Daoy (cell line): ENCODE data around the gene FAM237B. TPM values are rescaled to one million over a fixed set of nuclear protein-coding genes. Genes with fewer than 3 reads are reported as not detected.
"Not testable (repeated sequence)": the region's sequence is repeated elsewhere in the genome, so short reads cannot be mapped to it uniquely, and the experiment has no call there.

ENCODE experiments used
- DNase-seq: peaks from one replicate; pipeline ENCODE4 v3.0.0-alpha.2; 2015; ENCODE audit warnings: low read depth
- total RNA-seq: library from RNA; depleted of rRNA; stranded (reverse); fragments of >200 nt; shearing (Covaris generic); gene quantifications from 2 replicates; pipeline ENCODE4 v1.2.3, GENCODE V29; 2014; rRNA removed

Gene FAM237B
- not detected in 2 replicates for total RNA-seq

DNA sequence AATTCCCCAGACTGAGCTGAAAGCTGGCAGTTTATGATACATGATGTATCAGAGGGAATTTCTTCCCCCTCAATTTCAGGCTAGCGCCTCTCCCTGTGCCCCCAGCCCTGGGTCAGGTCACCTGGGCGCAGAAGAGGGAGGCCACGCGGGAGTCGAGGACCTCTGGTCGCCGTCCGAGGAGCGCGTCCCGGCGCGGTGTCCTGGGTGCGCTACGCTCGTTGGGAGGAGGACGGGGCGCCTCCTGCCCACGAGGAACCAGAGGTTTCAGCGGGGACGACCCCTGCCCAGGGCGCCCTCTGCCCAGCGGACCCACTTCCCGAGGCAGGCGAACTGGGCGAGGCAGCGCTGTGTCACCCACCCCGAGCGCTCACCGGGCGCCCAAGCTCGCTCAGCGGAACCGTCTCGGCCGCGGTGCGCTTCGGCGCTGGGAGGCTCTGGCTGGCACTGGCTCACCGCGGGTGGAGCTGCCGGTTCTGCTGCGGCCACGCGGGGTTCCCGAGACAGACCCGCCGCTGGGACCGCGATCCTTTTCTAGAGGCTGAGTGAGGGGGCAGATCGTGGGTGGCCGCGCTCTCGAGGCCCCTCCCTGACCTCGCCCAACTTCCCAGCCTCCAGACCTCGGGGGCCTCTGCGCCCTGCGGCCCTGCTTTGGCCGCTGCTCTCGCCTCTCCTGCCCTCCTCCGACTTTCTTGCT, at the start of gene FAM237B:
Gene FAM237B (minus strand): TSS at position 504 of the 694 bp plus-strand sequence. CDS start 1,556 bp downstream, outside the sequence.
- DNase-seq, result peak; percentile 23

DNA sequence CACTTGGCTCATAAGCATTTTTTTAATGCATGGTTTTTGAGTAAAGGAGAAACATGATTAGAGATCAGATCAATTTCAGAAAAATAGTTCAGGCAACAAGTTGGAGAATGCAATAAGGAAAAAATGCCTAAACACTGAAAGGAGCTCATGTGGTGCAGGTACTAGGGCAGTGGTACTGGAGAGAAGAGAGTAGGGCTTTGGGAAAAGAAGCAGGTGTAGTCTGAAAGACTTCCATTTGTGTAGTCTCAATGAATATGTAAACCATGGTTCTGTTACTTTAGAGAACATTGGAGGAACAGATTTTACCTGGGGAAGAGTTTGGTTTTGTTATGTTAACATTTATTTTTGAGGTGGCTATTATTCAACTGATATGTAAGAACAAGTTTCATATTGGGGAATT, 30.9 kb upstream of the FAM237B start:
- no peak for DNase-seq

DNA sequence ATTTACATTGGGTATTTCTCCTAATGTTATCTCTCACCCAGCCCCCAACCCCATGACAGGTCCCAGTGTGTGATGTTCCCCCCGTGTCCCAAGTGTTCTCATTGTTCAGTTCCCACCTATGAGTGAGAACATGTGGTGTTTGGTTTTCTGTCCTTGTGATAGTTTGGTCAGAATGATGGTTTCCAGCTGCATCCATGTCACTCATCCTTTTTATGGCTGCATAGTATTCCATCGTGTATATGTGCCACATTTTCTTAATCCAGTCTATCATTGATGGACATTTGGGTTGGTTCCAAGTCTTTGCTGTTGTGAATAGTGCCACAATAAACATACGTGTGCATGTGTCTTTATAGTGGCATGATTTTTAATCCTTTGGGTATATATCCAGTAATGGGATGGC, 28.9 kb upstream of the FAM237B start:
- not testable (repeated sequence) for DNase-seq

DNA sequence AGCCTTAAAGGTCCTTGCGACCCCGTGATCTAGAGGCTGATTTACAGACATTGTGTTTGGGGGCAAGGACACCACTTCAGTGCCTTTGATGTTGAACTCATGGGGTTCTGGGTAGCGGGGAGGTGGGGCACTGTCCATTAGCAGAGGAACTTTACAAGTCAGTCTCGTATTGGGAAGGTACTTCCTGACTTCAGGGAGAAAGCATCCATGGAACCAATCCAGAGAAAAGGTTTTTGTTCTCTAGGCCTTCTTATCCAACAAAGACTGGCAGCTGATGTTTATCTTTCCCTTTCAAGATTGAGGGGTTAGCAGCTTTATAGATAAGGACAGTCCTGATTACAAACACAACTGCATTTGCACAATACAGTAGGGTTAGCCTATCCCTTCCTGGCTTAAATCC, 28.2 kb upstream of the FAM237B start:
- DNase-seq, result no peak

DNA sequence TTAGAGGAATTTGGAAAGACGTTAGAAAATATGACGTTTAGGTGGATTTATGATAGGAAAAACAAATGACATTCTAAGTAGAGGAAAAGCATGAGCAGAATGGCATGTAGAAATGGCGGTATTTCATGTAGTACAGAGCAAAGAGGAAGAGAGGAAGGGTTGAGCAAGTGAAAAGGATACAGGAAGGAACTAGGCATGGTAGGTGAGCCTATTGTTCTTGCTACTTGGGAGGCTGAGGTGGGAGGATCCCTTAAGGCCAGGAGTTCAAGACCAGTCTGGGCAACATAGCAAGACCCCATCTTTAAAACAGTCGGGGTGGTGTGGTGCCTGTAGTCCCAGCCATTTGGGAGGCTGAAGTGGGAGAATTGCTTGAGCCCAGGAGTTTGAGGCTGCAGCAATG, 26.7 kb upstream of the FAM237B start:
- DNase-seq, result no peak

DNA sequence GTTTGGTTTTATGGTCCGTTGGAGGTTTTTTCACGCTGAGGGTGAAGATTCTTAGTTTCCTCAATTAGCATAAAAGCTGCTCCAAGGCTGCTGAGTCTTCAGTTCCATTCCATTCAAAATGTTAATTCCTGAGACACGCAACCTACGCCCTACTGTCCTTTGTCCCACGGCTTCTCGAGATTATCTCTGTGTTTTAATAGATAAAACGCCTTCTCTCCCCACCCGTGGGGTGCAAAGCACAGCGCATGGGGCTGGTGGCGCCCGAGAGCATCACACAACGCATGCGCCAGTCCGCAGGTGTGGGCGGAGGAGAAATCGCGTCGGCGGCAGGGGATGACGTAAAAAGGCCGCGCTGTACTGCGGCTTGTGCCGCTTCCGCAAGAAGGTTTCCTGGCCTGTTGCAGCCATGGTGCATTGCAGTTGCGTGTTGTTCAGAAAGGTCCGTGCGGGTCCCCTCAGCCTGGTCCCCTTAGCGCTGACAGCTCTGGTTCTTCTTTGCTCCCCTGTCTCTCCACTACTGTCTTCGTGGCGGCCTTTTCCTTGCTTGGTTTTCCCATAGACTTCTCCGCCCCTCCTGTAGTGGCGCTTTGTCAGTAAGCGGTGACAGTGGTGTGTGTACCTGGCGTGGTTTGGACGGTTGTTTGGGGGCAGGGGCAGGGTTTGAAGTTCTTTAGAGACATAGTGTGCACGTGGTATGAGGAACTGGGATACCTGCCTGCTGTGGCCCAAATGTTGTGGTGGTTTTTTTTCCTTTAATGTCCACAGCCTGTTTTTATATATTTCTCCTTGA, 25.4 kb upstream of the FAM237B start, which contains the start of gene GTPBP10:
Gene GTPBP10 (plus strand): TSS at position 381 of the 790 bp plus-strand sequence. CDS start 26 bp downstream, at position 407.
- DNase-seq, result peak; percentile 95

DNA sequence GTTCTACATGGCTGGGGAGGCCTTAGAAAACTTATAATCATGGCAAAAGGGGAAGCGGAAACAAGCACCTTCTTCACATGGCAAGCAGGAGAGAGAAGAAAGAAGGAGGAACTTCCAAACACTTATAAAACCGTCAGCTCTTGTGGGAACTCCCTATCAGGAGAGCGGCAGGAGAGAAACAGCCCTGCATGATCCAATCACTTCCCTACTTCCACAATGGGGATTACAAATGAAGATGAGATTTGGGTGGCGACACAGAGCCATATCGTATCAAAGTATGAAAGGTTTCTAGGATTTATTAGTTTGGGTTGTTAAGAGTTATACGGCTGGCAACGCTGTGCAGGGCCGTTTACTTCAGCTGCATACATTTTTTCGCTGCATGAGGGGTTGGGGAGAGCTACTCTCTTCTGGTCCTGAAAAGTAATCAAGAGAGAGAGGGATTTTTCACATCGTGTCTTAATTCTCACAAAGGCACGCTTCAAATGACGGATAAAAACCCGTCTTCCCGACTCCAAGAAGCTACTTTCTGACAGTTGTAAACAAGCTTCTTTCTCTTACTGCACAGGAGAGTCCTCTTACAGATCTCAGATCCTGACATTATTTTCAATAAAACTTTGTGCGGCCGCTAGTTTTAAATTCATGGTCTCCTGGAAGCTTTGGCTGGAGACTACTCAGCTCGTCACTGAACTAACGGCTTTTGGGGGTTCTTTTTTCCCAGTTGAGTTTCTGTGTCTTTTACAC, 24.7 kb upstream of the FAM237B start:
- DNase-seq, result peak; percentile 21

DNA sequence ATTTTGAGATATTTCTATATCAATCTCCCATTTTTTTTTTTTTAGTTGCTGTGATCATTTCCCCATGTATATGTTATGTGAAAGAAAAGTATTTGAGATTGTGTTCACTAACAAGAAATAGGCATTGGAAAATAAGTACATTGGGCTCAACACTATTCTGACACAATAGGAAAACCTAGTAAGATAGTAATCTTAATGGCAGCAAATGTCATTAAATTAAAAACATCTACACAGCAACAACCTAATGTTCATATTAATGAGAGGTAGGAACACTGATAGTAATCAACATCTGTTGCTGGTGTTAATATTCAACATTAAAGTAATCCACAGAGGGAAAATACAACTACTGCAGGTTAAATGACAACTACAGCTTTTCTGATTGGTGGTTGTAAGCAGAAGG, 23.9 kb upstream of the FAM237B start:
- DNase-seq, result no peak

DNA sequence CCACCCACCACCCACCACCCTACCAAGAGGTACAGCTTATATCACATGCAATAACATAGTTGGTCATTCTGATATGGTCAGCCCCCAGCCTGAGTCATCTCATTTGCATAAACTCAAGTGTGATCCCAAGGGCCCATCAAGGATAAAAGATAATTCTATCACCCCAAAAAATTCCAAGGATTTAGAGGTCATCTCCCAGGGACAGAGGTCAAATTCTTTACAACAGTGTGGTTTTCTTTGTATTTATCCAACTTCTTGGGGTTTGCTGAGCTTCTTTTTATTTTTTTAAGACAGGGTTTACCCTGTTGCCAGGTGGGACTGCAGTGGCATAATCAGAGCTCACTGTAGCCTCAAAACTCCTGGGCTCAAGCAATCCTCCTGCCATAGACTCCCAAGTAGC, 16.0 kb upstream of the FAM237B start:
- no peak for DNase-seq

DNA sequence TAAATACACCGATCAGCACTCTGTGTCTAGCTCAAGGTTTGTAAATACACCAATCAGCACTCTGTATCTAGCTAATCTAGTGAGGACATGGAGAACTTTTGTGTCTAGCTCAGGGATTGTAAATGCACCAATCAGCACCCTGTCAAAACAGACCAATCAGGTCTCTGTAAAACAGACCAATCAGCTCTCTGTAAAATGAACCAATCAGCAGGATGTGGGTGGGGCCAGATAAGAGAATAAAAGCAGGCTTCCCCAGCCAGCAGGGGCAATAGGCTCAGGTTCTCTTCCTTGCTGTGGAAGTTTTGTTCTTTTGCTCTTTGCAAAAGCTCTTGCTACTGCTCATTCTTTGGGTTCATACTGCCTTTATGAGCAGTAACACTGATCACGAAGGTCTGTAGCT, 13.8 kb upstream of the FAM237B start:
- not testable (repeated sequence) for DNase-seq

DNA sequence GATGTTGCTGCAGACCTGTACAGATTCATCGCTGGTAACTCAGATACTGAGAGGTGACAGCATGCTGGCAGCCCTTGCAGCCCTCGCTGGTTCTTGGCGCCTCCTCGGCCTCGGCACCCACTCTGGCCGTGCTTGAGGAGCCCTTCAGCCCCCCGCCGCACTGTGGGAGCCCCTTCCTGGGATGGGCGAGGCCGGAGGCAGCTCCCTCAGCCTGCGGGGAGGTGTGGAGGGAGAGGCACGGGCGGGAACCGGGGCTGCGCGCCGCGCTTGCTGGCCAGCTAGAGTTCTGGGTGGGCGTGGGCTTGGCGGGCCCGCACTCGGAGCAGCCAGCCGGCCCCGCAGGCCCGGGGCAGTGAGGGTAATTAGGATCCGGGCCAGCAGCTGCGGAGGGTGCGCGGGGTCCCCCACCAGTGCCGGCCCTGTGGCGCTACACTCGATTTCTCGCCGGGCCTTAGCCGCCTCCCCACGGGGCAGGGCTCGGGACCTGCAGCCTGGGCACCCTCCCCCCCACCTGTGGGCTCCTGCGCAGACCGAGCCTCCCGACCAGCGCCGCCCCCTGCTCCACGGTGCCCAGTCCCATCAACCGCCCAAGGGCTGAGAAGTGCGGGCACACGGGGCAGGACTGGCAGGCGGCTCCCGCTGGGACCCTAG, 13.2 kb upstream of the FAM237B start:
- DNase-seq, result no peak

DNA sequence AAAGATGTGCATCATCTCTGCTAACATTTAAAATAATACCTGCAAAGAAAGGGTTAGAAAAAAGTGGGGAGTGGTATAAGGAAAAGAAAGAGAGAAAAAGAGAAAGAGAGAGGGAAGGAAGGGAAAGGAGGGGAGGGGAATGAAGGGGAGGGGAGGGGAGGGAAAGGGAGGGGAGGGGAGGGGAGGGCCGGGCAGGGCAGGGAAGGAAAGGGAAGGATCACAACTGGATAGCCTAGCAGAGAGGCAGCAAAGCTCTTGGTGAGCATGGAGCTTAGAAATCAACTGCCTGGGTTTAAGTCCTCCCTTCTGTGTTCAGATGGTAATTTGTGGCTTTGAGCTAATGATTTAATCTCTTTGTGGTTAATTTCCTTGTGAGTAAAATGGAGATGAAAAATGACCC, 5.4 kb upstream of the FAM237B start:
- no peak for DNase-seq

DNA sequence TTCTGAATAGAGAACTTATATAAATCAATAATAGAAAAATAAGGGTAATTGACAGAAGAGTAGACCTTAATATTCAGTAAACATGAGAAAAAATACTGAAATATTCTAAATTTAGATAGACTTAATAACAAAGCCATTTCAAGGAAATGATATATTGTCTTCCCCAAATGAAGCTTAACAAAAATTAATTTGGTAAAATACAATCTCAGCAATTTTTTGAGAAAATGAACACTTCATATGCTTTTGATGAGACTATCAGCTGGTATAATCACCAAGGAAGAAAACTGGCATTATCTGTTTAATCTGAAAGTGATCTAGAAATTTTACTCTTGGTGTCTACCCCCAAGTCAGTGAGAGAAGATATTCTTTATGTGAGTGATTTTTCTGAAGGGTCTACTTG, 1.7 kb upstream of the FAM237B start:
- no peak for DNase-seq

DNA sequence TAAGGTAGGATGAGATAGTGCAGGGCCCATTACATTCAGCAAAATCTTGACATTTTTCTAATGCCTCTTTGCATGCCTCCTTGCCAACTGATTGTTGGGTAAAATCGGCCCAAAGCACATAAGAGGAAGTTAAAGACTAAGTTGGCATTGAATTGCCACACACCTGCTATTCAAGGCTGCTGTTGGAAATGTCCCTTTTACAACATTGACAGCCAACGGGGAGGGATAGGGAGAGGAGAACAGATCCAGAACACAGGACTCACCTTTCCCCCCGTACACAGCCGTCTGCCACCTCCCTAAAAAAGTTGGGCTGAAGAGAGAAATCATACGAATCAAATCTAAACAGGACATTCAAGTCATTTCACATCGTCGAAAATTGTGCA, 695 bp downstream of the FAM237B start:
- no peak for DNase-seq

DNA sequence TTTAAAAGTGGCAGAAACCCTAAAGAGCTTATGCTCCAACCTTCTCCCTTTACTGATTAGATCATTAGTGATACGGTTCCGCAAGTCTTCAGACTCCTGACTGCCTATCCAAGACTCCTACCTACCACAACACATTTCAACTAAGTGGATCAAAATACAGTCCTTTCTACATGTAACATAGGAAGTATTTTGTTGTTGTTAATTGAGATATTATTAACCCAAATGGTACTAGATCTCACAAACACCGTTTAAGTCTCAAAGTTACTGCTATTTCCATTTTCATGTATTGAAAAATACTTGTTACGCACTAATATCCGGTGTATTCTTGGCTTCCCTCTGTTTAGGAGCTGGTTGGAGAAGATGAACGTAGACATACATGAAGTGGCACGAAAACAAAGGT, 1.1 kb downstream of the FAM237B start:
- DNase-seq, result no peak

DNA sequence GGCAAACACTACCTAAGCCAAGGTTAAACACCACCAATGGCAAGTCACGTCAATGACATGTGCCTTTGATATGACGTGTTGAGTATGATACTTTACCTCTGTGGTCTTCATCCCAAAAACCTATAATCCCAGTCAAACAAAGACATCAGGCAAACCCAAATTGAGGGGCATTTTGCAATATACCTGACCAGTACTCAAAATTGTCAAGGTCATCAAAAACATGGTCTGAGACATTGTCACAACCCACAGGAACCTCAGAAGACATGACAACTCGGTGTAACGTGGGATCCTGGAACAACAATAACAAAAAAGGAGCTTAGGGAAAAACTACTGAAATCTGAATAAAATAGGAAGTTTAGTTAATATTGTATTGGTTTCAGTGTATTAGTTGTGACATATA, 7.2 kb downstream of the FAM237B start:
- DNase-seq, result no peak

DNA sequence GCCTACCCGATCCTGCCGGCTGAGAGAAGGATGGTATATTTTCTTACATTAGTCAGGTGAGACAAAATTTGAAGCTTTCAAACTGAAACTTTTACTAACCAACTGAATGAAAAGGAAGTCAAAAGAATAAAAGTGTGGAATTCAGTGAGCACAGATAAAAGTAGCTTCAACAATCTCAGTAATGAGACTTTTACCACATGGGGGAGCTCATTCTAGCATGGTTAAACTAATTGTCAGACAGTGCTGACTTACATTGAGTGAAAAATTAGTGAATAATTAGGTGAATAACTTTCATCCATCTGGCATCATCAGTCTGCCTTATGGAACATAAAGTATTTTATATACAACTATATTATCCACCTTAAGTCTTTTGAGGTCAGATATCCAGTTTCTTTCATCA, 8.4 kb downstream of the FAM237B start:
- DNase-seq, result no peak

DNA sequence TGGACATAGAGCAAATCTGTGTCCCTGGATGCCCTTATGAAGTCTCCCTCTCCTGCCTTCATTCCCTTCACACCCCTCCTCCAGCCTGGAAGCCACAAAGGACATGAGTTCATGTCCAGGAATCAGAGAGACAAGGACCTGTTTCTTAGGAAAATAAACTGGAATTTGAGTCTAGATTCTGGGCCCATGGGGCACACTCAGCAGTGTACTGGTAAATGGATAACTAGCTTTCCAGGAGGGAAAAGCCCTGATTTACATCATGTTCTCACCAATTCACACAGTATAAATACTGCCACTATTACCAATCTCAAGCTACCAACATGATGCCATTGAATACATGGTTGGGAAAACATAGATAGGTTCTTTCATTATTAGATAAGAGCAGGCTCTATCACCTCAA, 9.9 kb downstream of the FAM237B start:
- DNase-seq, result no peak

DNA sequence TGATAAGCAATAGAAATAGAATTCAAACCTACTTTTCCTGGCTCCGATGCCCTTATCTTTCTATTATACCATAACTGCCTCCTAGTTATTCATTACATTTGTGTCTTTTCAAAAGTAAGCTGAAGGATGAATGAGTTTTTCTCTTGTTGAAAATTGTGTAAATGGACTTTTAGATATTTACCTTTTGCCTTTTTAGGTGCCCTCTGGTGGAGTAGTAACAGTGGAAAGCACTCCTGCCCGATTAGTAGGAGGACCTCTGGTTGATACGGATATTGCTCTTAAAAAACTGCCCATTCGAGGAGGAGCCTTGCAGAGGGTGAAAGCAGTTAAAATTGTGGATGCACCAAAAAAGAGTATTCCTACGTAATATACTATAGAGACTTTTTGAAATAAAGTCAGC, 11.2 kb downstream of the FAM237B start:
- DNase-seq, result no peak

DNA sequence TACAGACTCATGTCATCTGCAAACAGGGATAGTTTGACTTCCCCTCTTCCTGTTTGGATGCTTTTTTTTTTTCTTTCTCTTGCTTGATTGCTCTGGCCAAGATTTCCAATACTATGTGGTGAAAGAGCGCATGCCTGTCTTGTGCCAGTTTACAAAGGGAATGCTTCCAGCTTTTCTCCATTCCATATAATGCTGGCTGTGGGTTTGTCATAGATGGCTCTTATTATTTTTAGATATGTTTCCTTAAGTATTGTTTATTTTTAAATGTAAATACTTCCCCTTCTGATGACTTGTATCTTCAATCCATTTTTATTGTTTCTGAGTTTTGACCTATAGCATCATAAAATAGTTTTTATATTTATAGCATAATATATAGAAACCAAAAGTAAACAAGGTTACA, 17.9 kb downstream of the FAM237B start:
- DNase-seq, result no peak

DNA sequence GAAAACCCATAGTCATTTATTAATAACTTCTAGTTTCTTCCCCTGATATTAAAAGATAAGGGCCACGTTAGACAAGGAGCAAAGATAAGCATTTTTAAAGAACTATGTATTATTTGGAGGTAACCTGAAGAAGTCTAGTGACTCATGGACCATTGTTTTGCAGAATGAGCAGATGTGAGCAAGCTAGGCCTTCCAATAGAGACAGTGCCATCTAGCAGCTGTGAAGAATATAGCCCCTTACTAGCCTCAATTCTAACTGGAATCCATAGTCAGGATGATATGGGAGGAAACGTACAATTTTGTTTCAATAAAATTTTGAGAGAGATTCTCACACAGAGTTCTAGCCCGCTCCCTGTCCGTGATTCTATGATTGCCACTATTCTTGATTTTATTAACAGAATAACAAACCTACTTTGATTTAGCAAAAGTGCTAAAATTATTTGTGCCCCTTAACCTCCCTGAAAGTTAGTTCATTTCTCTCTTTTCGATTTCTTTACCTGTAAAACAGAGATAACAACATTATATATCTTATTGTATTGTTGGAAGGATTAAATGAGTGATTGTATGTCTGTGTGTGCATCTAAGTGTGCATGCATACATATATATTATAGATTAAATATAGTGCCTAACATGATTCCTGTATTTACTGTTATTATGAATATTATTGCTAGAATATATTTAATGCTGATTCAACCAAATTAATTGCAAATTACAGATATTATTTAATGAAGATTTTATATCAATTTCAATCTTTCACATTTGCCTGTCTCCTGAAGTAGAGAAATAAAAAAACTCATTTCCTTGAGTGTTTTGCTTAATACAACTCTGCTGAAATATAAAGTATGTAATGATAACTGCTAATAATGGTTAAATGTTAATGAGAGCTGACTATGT, 22.7 kb downstream of the FAM237B start:
- DNase-seq, result peak; percentile 59
